Measurements from ENCODE around the gene PTPRF. TPM values are rescaled to one million over a fixed set of nuclear protein-coding genes. Genes with fewer than 3 reads are reported as not detected.

The PTPRF gene
- polyA plus RNA-seq, 3 donors, result 44.3 to 213 (median 48.9) TPM

DNA sequence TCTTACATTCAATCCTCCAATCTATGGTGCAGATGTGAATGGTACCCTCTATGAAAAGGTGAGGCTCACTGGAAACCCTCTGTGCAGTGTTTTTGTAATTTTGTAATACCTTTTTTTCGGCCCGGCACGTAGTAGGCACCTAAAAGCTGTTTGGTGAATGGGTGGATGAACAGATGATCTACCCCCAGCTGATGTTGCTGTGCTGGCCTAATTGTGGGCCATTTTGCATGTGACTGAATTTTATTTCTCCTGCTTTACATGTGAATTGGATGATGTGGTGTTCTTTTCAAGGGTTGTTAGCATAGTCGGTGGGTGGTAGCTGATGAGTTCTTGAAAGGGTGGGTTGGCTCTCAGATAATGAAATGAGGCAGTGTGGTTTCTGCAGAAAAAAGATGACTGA, 129.7 kb downstream of the PTPRF start:
- WGBS, 3 donors, result 86 to 88% (median 86%) methylated on average over 4 of the region's 4 CpGs
- H3K27ac ChIP-seq (ENCODE audit: low read depth, low read length), result no peak overlapping the region

DNA sequence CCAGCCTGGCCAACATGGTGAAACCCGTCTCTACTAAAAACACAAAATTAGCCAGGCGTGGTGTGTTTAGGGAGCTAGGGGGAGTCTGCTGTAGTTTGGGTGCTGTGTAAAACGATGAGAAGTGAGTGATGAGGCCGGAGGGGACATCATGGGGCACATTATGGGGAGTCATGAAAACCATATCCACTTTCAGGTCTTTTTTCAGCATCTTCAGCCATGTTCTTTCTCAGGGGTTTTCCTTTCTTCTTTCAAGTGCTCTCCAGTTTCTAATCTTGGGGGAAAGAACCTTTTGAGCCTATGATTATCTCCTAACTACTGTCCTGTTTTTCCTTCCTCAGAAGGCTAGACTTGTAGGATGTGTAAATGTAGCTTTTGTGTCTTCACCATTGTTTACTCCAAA, 133.7 kb downstream of the PTPRF start:
- H3K27ac ChIP-seq (ENCODE audit: low read depth, low read length), result no peak overlapping the region
- 85 to 93% (median 85%) methylated on average over 4 of the region's 4 CpGs for WGBS, 3 donors

DNA sequence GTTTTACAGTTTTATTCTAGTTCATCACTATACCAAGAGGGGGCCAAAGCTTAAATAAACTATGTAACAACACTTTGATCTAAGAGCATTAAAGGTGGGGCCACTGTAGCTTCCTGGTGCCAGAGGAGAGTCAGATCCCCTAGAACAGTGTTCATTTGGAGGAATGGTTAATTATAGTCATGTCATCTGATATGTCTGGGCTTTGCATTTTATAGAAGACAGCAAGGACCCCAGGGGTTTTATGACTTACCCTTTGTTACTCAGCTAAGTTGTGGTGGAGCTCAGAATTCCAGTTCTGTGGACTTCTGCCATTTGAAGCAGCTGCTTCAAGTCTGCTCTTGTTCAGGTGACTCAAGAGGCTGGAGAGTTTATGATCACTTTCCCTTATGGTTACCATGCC, 135.9 kb downstream of the PTPRF start:
- no peak overlapping the region for H3K27ac ChIP-seq (ENCODE audit: low read depth, low read length)

GRCh38 chr1:43668956-43669355, 138.3 kb downstream of the PTPRF start:
- no peak overlapping the region for H3K27ac ChIP-seq (ENCODE audit: low read depth, low read length)
- 92 to 93% (median 93%) methylated on average over 7 of the region's 7 CpGs for WGBS, 3 donors

GRCh38 chr1:43669878-43670277, 139.2 kb downstream of the PTPRF start:
- WGBS, 3 donors, result 92 to 96% (median 94%) methylated on average over 5 of the region's 5 CpGs
- no peak overlapping the region for H3K27ac ChIP-seq (ENCODE audit: low read depth, low read length)

DNA sequence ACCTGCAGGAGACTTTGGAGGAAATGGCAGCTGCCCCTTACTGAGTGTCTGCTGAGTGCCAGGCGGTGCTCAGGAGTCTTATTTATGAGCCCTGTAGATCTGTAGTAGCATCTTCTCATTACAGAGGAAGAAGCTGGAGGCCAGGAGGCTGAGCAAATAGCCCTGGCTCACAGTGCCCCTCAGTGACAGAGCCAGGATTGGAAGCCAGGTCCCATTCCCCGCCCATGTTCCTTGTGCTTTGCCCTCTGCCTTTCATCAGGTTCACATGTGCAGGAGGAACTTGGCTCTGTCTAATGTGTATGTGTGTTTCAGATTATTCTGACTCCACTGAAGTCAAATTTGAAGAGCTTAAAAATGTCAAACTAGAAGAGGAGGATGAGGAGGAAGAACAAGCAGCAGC, 140.5 kb downstream of the PTPRF start:
- WGBS, 3 donors, result 92 to 95% (median 94%) methylated on average over 2 of the region's 2 CpGs
- H3K27ac ChIP-seq (ENCODE audit: low read depth, low read length), result no peak overlapping the region

- WGBS, 3 donors, result 72 to 86% (median 84%) methylated on average over 10 of the region's 10 CpGs
- H3K27ac ChIP-seq (ENCODE audit: low read depth, low read length), result no peak overlapping the region
Observed at GRCh38 chr1:43671626-43672330, 141.1 kb downstream of the PTPRF start.

- H3K27ac ChIP-seq (ENCODE audit: low read depth, low read length), result no peak overlapping the region
- 90 to 93% (median 91%) methylated on average over 7 of the region's 7 CpGs for WGBS, 3 donors
Observed at GRCh38 chr1:43673261-43673660, 142.6 kb downstream of the PTPRF start.

Other genes starting within 250 kb of the PTPRF start
- gene C1orf210, start 245.3 kb upstream of the PTPRF start, polyA plus RNA-seq, result 10 to 100 TPM in 1 of 3 donors, 1 to 10 TPM in 1, under 1 TPM in 1; 0.22 to 14.5 (median 2.8) TPM
- gene TIE1, start 229.9 kb upstream of the PTPRF start, polyA plus RNA-seq, result 10 to 100 TPM; 10.2 to 56.7 (median 55.3) TPM
- under 1 TPM in 2 of 3 donors, not detected in 1; 0.07 to 0.08 TPM for gene MPL, start 193.1 kb upstream of the PTPRF start, polyA plus RNA-seq
- 1 to 10 TPM in 1 of 3 donors, under 1 TPM in 2; 0.55 to 1.5 (median 0.89) TPM for gene CDC20, start 171.9 kb upstream of the PTPRF start, polyA plus RNA-seq
- 100 to 1,000 TPM in 1 of 3 donors, 10 to 100 TPM in 2; 53.1 to 132 (median 61.7) TPM for gene ELOVL1, start 162.9 kb upstream of the PTPRF start, polyA plus RNA-seq
- gene MED8, start 141.1 kb upstream of the PTPRF start, polyA plus RNA-seq, result 10 to 100 TPM; 20.5 to 33.4 (median 28.6) TPM
- gene SZT2, start 141.0 kb upstream of the PTPRF start, polyA plus RNA-seq, result 10 to 100 TPM in 2 of 3 donors, 1 to 10 TPM in 1; 8.9 to 24.1 (median 15.1) TPM
- gene HYI, start 77.0 kb upstream of the PTPRF start, polyA plus RNA-seq, result 10 to 100 TPM; 64.0 to 95.1 (median 64.2) TPM
- gene KDM4A, start 119.3 kb downstream of the PTPRF start, polyA plus RNA-seq, result 10 to 100 TPM in 2 of 3 donors, 1 to 10 TPM in 1; 6.1 to 11.7 (median 10.9) TPM
- 10 to 100 TPM in 2 of 3 donors, 1 to 10 TPM in 1; 5.2 to 16.5 (median 15.2) TPM for gene ST3GAL3, start 176.7 kb downstream of the PTPRF start, polyA plus RNA-seq

Measured in adipose tissue (tissue), 3 donors.